PC-3 (cell line): Measurements from ENCODE around the gene FN3K.

Experiments used
- EZH2 ChIP-seq: fragments of 300-600 bp; sonication (generic); IDR thresholded peaks from one replicate; pipeline ENCODE4 v1.6.1; 2017; ENCODE audit warnings: antibody characterized with exemption, mild to moderate bottlenecking, low read length; ENCODE audit not compliant: unreplicated experiment
- TF ChIP-seq, protein P1 (sequence below): fragments of 300-600 bp; sonication (generic); conservative IDR thresholded peaks from 2 replicates; pipeline ENCODE4 v1.5.1; 2017; ENCODE audit warnings: antibody characterized with exemption, low read depth, mild to moderate bottlenecking, low read length

DNA sequence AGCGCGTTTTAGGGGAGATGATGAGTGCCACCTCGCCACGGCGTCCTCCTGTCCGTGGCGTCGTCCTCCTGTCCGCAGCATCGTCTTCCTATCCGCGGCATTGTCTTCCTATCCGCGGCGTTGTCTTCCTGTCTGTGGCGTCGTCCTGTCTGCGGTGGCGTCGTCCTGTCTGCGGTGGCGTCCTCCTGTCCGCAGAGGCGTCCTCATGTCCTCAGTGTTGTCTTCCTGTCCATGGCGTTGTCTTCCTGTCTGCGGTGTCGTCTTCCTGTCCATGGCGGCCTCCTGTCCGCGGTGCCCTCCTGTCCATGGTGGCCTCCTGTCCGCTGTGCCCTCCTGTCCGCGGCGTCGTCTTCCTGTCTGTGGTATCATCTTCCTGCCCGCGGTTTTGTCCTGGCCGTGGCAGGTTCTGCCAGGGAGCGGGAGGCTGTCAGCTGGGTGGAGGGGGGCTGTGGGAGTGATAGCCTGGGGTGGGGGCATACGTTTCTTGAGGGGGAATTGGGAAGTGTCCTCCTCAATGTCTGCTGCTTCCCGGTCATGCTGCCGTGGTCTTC lies 47.3 kb downstream of the FN3K start:
- no peak for TF ChIP-seq EZH2
- TF ChIP-seq, protein P1, sequence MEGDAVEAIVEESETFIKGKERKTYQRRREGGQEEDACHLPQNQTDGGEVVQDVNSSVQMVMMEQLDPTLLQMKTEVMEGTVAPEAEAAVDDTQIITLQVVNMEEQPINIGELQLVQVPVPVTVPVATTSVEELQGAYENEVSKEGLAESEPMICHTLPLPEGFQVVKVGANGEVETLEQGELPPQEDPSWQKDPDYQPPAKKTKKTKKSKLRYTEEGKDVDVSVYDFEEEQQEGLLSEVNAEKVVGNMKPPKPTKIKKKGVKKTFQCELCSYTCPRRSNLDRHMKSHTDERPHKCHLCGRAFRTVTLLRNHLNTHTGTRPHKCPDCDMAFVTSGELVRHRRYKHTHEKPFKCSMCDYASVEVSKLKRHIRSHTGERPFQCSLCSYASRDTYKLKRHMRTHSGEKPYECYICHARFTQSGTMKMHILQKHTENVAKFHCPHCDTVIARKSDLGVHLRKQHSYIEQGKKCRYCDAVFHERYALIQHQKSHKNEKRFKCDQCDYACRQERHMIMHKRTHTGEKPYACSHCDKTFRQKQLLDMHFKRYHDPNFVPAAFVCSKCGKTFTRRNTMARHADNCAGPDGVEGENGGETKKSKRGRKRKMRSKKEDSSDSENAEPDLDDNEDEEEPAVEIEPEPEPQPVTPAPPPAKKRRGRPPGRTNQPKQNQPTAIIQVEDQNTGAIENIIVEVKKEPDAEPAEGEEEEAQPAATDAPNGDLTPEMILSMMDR, result no peak
